GM13976 (cell line): Measurements from ENCODE around the gene MCM9.
A peak's percentile ranks its signal among the peaks of the same experiment; 100 is the strongest.

ENCODE experiments used
- DNase-seq: peaks from one replicate; pipeline ENCODE4 v3.0.0; 2012; ENCODE audit warnings: low spot score
- in situ Hi-C: fragments of 300-500 bp; cut with MboI; formaldehyde crosslinking; loops from one replicate; pipeline ENCODE4 v1.12.0; 2022; ENCODE audit warnings: low sequenced_read_pairs, mixed read lengths, inconsistent platforms; ENCODE audit not compliant: unreplicated experiment
- TF ChIP-seq, protein P1 (sequence below): IDR thresholded peaks from 2 replicates; pipeline ENCODE4 v1.5.1; 2012; ENCODE audit warnings: borderline replicate concordance, mild to moderate bottlenecking; ENCODE audit not compliant: insufficient read depth; ENCODE audit errors: extremely low read depth, missing control alignments, control extremely low read depth

Gene MCM9

DNA sequence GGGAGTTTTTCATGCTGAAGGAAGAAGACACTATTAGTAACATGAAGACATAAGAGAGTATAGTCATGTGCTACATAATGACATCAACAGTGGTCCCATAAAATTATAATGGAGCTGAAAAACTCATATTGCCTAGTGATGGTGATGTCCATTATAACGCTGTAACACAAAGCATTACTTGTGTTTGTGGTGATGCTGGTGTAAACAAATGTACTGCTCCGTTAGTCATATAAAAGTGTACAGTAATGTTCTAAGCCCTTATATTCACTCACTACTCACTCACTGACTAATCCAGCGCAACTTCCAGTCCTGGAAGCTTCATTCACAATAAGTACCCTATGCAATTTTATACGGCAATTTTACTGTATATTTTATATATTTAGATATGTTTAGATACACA lies 67.8 kb downstream of the MCM9 start:
- in situ Hi-C loops = no loop called here
- no peak for DNase-seq

DNA sequence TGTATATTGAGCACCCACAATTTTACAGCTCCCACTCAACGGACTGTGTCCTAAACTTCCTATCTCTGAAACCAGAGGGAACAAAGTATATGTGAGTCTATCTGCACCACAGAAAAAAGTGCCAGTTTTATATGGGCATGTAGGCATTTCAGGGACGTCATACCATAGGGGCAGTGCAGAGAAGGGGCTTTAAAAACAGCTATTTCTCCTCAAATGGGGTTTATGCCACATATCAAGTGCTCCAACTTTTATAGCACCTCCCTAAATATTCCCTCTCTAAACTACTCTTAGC lies 69.9 kb downstream of the MCM9 start:
- TF ChIP-seq, protein P1, sequence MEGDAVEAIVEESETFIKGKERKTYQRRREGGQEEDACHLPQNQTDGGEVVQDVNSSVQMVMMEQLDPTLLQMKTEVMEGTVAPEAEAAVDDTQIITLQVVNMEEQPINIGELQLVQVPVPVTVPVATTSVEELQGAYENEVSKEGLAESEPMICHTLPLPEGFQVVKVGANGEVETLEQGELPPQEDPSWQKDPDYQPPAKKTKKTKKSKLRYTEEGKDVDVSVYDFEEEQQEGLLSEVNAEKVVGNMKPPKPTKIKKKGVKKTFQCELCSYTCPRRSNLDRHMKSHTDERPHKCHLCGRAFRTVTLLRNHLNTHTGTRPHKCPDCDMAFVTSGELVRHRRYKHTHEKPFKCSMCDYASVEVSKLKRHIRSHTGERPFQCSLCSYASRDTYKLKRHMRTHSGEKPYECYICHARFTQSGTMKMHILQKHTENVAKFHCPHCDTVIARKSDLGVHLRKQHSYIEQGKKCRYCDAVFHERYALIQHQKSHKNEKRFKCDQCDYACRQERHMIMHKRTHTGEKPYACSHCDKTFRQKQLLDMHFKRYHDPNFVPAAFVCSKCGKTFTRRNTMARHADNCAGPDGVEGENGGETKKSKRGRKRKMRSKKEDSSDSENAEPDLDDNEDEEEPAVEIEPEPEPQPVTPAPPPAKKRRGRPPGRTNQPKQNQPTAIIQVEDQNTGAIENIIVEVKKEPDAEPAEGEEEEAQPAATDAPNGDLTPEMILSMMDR = no peak
- DNase-seq = no peak
- in situ Hi-C loops = no loop called here

More for the DNA sequence above, 67.8 kb downstream of the MCM9 start:
- TF ChIP-seq, protein P1 = no peak

DNA sequence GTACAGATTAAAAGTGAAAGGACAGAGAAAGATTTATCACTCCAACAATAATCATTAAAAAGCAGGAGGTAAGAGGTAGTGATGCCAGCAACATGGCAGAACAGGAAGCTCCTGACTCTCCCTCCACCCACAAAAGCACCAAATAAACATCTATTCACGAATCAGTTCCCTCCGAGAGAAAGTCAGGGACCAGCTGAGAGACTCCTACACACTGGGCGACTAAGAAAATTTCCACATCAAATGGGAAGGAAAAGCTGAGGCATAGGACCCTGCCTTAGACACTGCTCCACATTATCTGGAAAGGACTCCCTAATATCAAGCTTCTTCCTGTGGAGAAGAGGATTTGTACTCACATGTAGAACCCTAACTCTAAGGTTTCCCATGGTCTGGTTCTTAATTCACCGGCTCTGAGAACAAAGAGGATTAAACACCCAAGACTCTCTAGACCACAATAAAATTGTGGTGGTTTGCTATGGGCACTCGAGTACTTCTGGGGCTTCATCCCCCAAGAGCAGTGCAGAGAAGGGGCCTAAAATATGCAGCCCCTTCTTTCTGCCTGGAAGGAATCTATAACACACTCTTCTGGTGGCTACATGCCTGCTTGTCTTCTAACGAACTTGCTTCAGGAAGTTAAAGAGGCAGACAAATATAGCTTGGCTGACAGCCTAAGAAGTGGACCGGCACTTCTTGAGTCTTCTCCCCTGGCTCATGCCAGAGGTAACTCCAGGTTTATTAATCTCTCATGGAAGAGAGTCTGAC lies 70.4 kb downstream of the MCM9 start:
- in situ Hi-C loops = no loop called here
- TF ChIP-seq, protein P1 = no peak
- peak; percentile 16 for DNase-seq

DNA sequence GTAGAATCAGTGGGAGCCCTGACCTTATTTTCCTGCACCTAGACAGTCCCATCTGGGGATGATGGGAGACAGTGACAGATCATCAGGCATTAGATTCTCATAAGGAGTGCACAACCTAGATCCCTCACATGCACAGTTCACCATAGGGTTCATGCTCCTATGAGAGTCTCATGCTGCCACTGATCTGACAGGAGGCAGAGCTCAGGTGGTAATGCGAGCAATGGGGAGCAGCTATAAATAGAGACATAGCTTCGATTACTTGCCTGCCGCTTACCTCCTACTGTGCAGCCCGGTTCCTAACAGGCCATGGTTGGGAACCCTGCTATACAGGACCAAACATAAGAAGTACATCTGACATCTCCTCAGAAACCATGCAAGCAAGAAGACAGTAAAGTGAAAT lies 72.5 kb downstream of the MCM9 start:
- TF ChIP-seq, protein P1 = no peak
- in situ Hi-C loops = no loop called here
- no peak for DNase-seq

DNA sequence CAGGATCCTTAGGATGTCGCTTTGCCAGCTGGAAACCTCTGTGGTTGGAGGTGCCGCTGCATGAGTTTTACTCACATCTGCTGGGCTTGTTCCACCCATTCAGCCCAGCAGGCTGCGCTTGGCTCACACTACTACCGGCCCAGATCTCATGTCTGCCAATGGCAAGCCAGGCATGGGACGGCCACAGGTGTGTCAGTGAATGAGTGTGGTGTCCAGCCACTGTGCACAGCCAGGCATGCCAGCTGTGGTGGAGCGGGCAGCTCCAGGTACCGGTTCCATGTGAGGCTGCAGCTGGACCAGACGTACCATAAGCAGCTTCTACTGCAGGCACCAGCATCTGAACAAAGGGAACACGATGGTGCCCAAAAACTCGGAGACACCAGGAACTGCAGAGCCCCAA lies 74.1 kb downstream of the MCM9 start:
- no peak for DNase-seq
- in situ Hi-C loops = no loop called here
- TF ChIP-seq, protein P1 = no peak

DNA sequence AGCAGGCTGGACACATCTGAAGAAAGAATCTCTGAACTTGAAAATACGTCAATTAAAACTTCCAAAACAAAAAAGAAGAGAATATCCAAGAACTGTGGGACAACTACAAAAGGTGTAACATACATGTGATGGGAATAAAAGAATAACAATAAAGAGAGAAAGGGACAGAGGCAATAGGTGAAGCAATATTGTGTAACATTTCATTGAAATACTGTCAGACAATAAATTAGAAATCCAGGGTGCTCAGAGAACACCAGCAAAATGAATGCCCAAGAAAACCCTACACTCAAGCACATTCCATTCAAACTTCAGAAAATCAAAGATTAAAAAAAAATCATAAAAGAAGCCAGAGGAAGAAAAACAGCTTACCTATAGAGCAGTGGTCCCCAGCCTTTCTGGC lies 74.6 kb downstream of the MCM9 start:
- DNase-seq = no peak
- TF ChIP-seq, protein P1 = no peak
- in situ Hi-C loops = no loop called here
